ENCODE data around the gene CPB2.

DNA sequence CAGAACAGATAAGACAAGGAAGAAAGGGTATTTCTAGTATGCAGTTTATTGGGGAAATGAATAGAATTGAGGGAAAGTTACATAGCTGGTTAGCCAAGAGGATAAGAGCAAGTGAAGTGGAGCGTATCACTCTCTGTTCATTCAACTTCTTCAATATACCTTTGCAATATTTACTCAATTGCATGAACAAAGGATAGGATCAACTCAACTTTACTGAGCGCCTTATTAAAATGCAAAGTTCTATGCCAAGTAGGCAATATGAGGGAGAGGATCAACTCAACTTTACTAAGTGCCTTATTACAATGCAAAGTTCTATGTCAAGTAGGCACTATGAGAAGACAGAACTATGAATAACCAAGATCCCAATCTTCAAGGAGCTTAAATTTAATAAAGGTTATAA is 96.2 kb downstream of the CPB2 start:
- TF ChIP-seq, protein P1, sequence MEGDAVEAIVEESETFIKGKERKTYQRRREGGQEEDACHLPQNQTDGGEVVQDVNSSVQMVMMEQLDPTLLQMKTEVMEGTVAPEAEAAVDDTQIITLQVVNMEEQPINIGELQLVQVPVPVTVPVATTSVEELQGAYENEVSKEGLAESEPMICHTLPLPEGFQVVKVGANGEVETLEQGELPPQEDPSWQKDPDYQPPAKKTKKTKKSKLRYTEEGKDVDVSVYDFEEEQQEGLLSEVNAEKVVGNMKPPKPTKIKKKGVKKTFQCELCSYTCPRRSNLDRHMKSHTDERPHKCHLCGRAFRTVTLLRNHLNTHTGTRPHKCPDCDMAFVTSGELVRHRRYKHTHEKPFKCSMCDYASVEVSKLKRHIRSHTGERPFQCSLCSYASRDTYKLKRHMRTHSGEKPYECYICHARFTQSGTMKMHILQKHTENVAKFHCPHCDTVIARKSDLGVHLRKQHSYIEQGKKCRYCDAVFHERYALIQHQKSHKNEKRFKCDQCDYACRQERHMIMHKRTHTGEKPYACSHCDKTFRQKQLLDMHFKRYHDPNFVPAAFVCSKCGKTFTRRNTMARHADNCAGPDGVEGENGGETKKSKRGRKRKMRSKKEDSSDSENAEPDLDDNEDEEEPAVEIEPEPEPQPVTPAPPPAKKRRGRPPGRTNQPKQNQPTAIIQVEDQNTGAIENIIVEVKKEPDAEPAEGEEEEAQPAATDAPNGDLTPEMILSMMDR (IDR thresholded peaks at IDR 0.05) = no peak
- no peak for TF ChIP-seq TCF7L2 (IDR thresholded peaks at IDR 0.05; ENCODE audit: low read depth, low read length)
